Activated CD4-positive, alpha-beta T cell treated with anti-CD3 and anti-CD28 coated beads, Interleukin-2, amount 50 U/mL, for 4 hours (primary cell): ENCODE measurements around the gene ZNF750.

Experiments used
- DNase-seq, 2 experiments: peaks; one replicate each; pipeline ENCODE4 v3.0.0-alpha.2; 2020

The ZNF750 gene

DNA sequence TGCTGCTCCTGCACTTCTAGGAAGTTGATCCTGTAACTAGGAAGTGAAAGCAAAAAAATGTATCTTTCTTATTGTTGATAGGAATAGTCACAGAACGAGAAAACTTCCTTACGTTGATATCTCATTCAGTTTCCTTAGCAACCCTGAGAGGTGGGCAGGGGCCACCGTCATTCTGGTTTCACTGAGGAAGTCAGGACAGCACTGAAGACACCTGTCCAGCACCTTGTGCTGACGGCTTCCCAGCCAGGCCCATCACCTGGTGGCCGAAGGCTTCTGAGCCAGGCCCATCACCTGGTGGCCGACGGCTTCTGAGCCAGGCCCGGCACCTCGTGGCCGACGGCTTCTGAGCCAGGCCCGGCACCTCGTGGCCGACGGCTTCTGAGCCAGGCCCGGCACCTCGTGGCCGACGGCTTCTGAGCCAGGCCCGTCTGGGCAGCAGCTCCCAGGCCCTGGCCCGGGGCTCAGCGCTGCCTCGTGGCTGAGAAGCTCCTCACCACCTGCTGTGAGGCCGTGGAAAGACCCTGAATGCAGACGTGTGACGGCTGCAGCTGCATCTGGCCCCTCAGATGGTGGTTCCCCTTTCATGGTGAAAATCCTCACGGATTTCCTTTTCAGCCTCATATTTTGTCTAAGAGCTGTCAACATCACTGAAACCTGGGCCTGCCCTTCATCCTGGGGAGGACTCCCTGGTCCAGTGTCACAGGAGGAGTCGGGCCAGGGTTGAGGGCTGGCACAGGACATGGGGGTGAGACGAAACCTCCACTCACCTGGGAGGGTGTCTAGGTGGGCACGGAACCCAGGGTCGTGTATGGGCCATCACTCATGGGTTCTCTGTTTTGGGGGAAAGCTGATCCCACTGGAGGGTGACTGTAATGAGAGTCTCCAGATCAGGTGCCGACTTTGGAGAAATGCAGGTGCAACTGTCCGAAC is 33.0 kb upstream of the ZNF750 start:
- no peak for DNase-seq

DNA sequence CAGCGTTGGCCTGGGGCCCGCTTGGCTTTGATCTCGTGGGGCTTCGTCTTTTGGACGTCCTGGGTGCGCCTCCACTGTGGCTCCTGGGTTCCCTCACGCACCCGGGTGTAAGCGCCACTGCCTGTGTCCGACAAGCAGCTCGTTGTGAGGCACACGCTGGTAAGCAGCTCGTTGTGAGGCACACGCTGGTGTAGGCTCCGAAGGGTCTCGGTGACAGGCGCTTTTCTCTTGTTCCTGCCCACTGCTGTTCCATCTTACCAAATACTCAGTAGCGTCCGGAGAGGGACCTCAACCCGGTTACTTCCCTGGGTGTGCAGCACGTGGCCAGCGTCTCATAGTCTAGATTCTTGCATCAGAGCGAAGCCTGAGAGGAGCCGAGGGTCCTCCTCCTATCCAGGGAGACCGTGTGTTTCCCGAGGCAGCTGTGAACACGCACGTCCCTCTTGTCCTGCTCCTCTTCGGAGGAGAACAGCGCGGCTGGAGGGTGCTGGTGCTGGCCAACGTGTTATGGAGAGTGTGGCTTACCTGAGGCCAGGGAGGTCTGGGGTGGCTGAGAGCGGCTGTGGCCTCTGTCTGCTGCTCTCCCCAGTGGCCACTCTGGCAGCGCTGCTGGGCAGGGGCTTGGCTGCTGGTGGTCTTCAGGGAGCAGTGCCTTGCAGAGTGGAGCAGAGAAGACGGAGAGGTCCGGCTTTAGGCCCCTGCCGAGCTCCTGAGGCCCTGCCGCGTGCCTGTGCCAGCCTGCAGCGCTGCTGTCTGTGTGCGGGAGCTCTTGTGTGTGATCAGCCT is 32.1 kb upstream of the ZNF750 start:
- no peak for DNase-seq

DNA sequence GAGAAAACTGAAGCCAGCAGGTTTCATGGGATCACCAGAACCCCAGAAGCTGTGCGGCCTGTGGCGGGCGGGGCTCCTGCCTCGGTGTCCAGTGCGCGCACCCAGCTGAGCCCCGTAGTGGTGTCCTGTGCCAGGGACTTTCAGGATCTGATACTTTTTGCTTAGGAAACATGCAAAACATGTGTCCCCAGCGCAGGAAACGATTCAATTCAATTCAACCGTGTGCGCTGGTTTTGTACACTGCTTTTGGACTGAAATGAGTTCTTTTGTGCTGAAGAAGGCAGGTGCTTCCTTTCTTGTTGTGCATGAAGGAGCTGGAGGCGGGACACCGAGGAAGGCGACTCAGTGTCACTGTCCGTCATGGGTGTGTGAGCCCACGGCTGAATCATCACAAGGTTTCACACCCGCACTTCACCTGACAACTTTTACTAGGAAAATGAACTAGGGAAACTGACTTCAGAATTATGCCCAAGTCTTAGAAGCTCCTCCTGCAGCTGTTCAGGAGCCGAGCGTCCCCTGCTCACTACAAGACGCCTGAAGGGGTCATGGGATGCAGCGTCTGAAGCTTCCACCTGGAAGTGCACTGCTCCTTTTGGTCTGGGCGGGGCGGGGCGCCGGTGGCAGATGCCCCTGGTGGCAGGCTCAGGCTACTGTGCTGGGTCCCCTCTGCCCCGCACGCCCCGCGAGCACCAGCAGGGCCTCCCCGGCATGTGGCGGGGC is 31.4 kb upstream of the ZNF750 start:
- no peak for DNase-seq

DNA sequence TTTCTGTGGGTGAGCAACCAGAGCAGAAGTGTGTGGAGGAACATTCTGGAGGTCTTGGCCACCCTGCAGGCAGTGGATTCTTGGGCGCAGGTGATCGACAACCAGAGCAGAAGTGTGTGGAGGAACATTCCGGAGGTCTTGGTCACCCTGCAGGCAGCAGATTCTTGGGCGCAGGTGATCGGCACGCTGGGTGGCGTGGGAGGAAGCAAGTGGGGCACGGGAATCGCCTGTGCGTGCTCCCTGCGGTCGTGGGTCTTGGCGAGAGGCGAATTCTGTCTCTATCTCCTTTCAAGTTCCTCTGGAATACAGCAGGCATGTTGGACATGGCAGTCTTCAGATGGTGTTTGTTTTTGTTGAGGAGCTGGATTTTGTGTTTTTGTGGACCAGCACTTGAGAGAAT is 30.7 kb upstream of the ZNF750 start:
- no peak for DNase-seq

DNA sequence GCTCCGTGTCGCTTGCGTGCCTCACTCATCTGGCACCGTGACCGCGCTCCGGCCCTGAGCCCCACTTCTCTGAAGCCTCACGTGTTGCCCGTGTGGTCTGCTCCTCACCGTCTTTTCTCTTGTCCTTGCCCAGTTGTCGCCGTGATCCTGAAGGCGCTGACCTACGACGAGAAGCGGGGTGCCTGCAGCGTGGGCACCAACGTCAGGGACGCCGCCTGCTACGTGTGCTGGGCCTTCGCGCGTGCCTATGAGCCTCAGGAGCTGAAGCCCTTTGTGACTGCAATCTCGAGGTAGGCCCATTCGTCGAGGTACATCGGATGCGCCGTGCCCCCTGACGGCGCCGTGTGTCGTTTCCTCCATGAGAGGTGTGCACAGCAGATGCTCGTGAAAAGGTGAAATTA is 30.3 kb upstream of the ZNF750 start:
- no peak for DNase-seq

DNA sequence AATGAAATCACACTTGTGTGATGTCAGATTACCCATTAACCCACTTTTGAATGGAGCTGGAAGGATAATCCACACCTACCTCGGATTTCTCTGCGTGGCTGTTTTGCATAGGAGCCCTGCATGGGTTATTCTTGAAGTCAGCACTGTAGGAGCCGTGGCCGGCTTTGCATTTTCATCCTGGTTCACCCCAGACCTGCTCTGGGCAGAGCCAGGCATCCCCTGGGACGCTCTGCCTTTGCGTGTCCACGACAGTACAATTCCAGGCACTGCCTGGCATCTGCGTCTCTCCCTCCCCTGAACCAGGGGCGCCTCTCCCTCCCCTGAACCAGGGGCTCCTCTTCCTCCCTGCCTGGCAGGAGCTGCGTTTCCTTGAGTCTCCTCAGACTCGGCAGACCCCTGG is 29.7 kb upstream of the ZNF750 start:
- no peak for DNase-seq

DNA sequence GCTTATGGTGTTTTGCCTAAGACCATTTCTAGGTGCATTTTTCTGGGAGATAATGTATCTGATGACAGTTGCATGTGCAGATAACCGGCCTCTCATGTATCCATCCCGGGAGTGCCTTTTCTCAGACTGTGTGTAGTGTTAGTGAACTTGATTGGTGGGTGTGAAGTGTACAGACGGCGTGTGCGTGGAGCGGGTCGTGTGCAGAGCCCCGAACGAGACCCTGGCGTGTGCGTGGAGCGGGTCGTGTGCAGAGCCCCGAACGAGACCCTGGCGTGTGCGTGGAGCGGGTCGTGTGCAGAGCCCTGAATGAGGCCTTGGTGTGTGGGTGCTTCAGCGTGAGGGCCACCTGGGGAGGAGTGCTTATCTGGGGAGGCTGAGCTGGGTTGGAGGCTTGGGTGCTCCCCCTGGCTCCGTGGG is 28.9 kb upstream of the ZNF750 start:
- no peak for DNase-seq

DNA sequence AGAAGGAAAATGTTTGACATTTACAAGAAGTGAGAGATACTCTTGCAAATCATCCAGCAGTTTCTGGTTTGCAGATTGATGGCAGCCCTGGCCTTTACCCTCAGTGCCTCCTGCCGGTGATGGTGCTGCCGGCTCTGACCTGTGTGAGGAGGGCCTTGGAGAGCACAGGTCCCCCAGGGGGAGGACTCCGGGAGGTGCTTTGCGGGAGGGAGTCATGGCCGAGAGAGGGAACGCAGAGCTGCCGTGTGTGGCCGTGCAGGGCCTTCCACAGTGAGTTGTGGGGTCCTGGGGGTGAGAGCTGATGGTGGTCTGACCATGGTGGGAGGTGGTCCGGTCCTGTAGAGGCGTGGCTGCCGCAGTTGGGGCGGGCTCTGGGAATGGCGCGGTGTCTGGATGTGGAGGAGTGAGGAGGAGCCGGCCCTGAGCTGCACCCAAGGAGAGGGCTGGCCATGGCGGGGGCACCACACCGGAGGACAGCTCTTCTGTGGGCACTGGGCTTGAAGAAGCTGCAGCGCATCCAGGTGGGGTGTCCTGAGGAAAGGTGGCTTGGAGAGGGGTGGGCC is 28.0 kb upstream of the ZNF750 start:
- no peak for DNase-seq

DNA sequence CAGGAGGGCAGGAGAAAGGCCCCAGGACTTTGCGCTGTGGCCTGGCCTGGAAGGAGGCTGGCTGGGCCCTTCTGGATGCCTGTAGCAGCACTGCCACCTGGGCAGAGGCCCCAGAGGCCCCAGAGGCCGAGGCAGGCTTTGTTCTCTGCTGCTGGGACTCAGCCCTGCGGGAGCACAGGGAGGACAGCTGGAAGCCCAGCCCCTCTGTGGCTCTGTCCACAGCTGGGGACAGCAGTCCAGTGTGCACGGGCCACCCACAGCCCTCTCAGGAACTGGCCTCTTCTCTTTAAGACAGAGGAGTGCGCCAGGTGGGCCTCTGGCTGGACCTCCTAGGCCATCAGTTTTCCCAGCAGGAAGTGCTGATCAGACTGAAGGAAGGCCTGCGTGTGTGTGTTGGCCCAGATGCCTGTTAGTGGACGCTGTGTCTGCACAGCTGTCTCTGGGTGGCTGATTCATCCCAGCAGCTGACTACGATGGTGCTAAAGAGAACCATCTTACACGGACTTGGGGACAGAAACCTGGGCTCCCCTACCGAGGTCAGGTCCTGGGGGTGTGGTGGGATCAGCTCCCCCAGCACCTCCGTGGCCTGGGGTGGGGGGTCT is 26.9 kb upstream of the ZNF750 start:
- no peak for DNase-seq

DNA sequence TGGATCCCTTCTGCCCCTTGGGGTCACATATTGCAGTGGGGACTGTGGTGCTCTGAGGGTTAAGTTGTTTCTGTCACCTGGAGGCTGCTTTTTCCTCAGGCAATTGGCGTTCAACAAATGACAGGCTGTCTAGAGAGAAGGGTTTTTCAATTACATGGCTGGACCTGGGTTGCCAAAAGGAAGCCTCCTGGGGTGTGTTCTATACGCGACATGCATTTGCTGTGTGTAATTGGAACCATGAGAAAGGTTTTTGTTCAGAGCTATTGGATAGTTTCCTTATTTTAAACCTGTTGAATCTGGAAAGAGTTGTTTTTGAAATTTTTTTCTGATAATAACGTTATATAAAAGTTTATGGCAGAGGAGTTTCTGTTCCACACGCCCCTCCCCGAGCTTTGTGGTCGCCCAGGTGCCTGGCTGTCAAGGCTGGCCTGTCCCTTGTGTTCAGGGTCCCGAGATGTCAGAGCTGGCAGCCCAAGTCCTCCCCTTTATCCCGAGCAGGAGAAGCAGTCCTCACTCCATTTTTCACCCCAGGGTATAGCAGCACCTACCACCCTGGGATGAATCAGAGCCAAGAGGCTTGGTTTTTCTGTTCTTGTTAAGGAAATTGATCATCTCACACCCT is 26.1 kb upstream of the ZNF750 start:
- no peak for DNase-seq

DNA sequence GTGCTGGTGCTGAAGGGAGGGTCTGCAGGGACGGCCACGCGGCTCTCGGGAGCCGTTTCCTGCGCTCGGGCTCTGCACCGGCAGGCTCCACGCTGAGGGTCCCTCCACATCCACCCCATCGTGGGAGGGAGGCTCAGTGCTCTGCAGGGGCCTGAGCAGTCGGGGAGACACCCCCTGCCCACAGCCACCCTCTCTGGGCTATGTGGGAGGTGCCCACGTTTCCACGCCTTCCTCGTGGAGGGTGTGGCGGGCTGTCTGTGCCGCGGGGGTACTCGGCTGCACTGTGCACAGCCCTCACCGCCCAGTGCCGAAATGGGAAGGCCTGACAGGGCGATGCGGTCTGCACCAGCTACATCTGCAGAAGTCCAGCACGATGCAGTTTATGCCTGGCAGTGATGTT is 25.5 kb upstream of the ZNF750 start:
- no peak for DNase-seq

DNA sequence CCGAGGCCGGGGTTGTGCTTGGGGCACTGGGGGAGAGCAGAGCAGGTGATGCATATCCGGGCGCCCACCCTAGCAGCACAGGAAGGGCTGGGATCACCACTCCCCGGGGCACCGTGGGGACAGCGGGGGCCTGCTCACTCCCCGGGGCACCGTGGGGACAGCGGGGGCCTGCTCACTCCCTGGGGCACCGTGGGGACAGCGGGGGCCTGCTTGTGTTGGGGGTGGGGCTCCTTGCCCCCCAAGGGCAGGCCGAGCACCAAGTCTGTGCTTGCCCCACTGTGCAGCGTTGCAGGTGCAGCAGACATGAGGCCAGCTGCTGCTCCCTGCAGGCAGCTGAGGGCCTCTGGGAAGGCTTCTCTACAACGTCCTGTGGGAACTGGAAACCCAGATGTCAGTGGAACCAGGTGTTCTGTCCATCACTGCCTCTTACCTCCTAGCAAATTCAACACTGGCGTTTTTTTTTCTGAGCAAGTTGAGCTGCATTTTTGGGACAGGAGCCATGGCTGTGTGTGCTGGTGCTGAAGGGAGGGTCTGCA is 25.0 kb upstream of the ZNF750 start:
- DNase-seq = no peak

DNA sequence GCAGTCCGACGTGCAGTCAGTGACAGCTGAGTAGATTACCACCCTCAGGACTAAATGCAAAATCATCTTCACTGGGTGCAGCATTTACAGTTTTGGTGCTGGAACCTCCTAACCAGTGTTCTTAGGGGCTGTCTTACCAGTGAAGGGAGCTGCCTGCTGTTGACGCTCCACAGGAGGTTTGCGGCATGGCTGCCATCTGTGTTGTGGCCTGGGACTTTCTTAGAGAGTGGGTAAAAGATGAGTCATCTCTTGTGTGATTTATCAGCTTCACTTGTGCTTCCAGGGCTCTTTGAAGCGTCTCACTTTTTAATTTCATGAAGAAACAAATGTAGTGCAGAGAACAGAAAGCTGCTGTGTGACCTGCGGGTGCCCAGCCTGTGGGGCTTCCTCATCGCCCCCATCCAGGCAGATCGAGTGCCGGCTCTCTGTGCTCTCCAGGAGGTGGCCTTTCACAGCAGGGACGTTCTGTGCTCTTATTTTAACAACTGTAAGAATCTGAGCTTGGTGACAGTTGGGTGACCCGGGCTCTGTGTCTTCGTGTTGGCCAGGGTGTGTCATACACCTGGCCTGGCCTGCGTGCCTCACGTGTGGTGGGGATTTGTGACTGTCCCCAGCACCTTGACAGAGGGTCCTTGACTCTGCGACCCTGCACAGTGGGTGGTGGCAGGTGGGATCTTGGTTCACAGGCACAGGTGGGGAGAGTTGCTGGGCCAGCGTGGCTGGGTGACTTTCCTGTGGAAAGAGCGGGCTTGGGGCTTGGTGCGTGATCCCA is 24.3 kb upstream of the ZNF750 start:
- DNase-seq = peak; percentile 80 to 81

DNA sequence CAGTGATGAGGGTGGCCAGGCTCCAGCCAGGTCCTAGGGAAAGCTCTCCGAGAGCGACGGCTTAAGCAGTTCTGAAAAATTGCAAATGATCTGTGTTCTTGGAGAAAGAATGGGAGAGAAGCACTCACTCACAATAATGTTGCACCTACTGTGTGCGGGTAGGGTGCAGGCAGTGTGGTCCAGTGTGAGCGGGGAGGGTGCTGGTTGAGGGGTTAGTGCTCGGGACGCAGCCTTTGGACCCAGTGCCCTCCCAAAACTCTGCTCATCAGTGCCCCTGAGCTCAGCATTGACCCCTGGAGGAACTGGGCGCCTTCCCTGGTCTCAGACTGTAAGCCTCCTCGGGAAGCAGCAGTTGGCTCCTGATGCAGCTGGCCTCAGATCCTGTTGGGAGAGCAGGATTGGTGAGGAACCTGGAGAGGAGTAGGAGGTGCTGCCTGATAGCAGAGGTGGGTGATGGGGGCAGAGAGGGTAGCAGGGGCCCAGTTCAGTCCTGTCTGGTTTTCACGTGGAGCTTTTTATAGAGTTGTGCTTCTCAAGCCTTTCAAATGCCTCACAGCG is 23.6 kb upstream of the ZNF750 start:
- no peak for DNase-seq

DNA sequence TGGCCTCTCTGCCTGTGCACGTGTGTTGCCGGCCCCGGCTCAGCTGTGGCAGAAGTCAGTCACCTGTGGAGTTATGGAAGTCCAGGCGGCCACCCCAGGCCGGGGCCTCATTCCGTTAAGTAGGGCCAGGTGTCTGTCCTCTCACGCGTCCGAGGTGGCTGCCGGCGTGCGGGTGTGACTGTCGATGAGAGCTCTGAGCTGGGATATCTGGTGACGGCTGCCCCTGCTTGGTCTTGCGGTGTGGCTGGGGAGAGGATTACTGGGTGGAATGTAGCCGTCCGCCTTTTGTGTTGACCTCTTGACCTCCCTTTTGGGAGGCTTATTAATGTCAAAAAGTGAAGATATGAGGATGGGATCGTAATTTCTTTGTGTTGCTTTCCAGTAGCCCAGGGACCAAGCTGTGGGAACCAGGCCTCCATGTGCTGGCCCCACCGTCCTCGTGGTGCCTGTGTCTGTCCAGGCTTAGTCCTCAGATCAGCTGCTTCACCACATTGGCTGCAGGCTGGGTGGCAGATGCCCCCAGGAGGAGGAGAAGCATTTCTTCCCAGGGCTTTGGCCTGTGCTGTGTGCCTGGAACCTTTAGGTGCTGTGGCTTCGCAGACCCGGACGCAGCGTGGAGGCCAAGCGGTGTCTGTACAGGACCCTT is 23.0 kb upstream of the ZNF750 start:
- no peak for DNase-seq

DNA sequence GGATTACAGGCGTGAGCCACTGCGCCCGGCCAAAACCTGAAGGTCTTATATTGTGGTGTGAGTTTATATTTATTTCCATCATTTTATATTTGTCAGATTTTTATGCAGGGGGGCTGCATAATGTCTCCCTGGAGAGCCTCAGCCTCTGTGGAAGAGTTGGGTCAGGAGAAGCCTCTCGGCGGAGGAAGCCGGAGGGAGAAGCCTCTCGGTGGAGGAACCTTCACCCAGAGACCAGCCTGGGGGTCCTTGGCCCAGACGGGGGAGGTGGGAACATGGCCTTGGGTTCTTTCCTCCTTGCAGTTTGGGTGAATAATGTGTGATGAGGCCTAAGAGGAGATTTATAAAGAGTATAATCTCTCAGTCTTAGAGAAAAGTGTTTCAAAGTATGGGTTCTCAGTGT is 22.4 kb upstream of the ZNF750 start:
- no peak for DNase-seq

DNA sequence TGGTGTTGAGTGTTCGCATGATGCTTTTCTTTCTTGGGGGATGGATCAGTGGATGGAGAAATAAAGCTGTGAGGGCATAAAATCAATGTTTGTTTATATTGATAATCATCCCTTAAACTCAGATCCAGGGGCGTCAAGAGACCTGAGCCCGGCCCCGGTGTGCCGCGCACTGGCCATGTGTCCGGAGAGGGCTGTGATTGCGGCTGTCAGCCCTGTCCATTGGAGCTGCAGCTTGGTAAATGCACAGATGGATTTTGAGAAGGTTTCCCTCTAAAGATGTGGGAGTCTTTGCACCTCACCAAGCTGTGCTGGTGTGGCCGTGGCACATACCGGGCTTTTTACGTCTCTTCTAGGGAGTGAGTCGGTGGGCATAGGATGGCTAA is 21.6 kb upstream of the ZNF750 start:
- no peak for DNase-seq

DNA sequence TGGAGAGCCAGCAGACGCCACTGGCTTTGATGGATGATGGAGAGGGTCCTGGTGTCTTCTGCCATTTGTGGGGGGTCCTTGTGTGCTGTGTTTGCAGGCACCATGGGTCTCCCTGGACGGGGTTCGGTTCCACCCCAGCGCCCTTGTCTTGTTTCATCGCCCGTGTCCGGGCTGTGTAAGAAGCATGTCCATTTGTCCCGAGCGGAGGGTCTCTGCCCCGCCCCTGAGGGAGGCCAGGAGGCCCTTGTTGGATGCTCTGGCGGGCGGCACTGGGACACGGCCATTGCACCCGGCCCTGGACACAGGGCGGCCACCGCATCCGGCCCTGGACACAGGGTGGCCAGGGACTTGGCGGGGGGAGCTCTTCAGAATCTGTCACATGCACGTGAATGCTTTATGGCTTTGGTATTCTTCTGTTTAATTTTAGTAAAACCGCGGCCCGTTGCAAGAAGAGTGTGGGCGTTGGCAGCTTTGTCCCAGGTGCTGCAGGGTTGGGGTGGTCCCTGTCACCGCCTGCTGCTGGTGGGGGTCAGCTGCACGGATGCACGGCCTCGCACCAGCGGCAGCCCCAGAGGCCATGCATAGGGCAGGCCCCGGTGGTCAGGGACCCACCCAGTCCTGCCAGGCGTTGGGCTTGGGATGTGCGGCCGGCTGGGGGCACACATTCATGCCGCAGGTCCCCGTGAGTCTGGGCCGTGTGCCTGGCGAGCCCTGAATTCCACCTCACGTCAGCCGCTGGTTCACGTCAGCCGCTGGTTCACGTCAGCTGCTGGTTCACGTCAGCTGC is 21.0 kb upstream of the ZNF750 start:
- no peak for DNase-seq
